CD14-positive monocyte (primary cell): ENCODE results near the gene ACTR3. TPM values are rescaled to one million over a fixed set of nuclear protein-coding genes. Genes with fewer than 3 reads are reported as not detected.

ENCODE experiments used
- DNase-seq, 3 donors: peaks; one replicate each; pipeline ENCODE4 v3.0.0-alpha.2; 2011 to 2022
- H2AFZ ChIP-seq: 2 replicates; pipeline ENCODE4 v1.6.0; 2012; ENCODE audit warnings: mild to moderate bottlenecking, low read depth, low read length, inconsistent platforms; ENCODE audit not compliant: insufficient read depth, poor library complexity, severe bottlenecking
- H3K27ac ChIP-seq, 2 donors: 1 replicate in 1 of 2; 2 replicates in 1 of 2; pipeline ENCODE4 v1.5.1; 2012 to 2013; ENCODE audit warnings: low read length in 2 of 2, control low read depth in 1 of 2, inconsistent platforms in 1 of 2, low read depth in 1 of 2, mild to moderate bottlenecking in 1 of 2
- H3K27me3 ChIP-seq, 2 donors: one replicate each; pipeline versions ENCODE4 v1.6.0 to v1.6.1; 2011 to 2013; ENCODE audit warnings: low read length in 2 of 2; ENCODE audit not compliant: control insufficient read depth in 2 of 2, insufficient read depth in 2 of 2
- H3K36me3 ChIP-seq, 2 donors: replicated peaks in 1 of 2; 1 replicate in 1 of 2; 2 replicates in 1 of 2; pipeline versions ENCODE4 v1.5.1 to v1.6.1; 2012 to 2013; ENCODE audit warnings: low read length in 2 of 2, control low read depth in 1 of 2, inconsistent platforms in 1 of 2, mild to moderate bottlenecking in 1 of 2; ENCODE audit not compliant: insufficient read depth in 2 of 2, control insufficient read depth in 1 of 2
- H3K4me1 ChIP-seq, 2 donors: 1 replicate in 1 of 2; 2 replicates in 1 of 2; pipeline versions ENCODE4 v1.5.1 to v1.6.1; 2012 to 2013; ENCODE audit warnings: low read length in 2 of 2, control low read depth in 1 of 2, inconsistent platforms in 1 of 2, mild to moderate bottlenecking in 1 of 2, moderate library complexity in 1 of 2; ENCODE audit not compliant: insufficient read depth in 2 of 2, control insufficient read depth in 1 of 2
- H3K4me2 ChIP-seq: replicated peaks from 2 replicates; pipeline ENCODE3; 2012; ENCODE audit warnings: low read length, moderate library complexity, mild to moderate bottlenecking; ENCODE audit not compliant: poor library complexity, severe bottlenecking; ENCODE audit errors: extremely low read depth
- H3K4me3 ChIP-seq, 3 experiments: fragments of 200-600 bp in 1 of 3; sonication (generic) in 1 of 3; replicated peaks in 1 of 3; 1 replicate in 2 of 3; 2 replicates in 1 of 3; pipeline ENCODE4 v1.5.1; 2011 to 2013; ENCODE audit warnings: low read length in 3 of 3, mild to moderate bottlenecking in 3 of 3, control low read depth in 2 of 3, low read depth in 2 of 3, inconsistent platforms in 1 of 3, moderate library complexity in 1 of 3
- H3K79me2 ChIP-seq: 2 replicates; pipeline ENCODE4 v1.6.0; 2012; ENCODE audit warnings: mild to moderate bottlenecking, control low read depth, inconsistent platforms, low read length, moderate library complexity; ENCODE audit not compliant: insufficient read depth
- H3K9ac ChIP-seq: 2 replicates; pipeline ENCODE4 v1.6.0; 2017; ENCODE audit warnings: low read length, mild to moderate bottlenecking; ENCODE audit not compliant: insufficient read depth, poor library complexity, severe bottlenecking
- H3K9me3 ChIP-seq, 2 donors: replicated peaks in 1 of 2; 1 replicate in 1 of 2; 2 replicates in 1 of 2; pipeline versions ENCODE4 v1.5.1 to v1.6.1; 2012 to 2013; ENCODE audit warnings: low read length in 2 of 2, control low read depth in 1 of 2; ENCODE audit not compliant: control insufficient read depth in 1 of 2, insufficient read depth in 1 of 2
- H4K20me1 ChIP-seq: 2 replicates; pipeline ENCODE4 v1.6.0; 2012; ENCODE audit warnings: mild to moderate bottlenecking, low read length, control low read depth, moderate library complexity; ENCODE audit not compliant: insufficient read depth
- H3K27ac Mint-ChIP-seq, 7 donors: one replicate each; pipeline ENCODE4 v1.8.0; 2020; ENCODE audit warnings: mild to moderate bottlenecking in 7 of 7, mixed read lengths in 7 of 7, moderate library complexity in 6 of 7, inconsistent platforms in 2 of 7
- H3K27me3 Mint-ChIP-seq, 3 donors: one replicate each; pipeline ENCODE4 v1.8.0; 2021 to 2022; ENCODE audit warnings: low read depth in 3 of 3, mild to moderate bottlenecking in 3 of 3, mixed read lengths in 3 of 3, moderate library complexity in 3 of 3, inconsistent platforms in 1 of 3
- H3K36me3 Mint-ChIP-seq, 2 donors: one replicate each; pipeline ENCODE4 v1.8.0; 2020; ENCODE audit warnings: mixed read lengths in 2 of 2, inconsistent platforms in 1 of 2, mild to moderate bottlenecking in 1 of 2
- H3K4me1 Mint-ChIP-seq: one replicate; pipeline ENCODE4 v1.8.0; 2020; ENCODE audit warnings: mild to moderate bottlenecking, mixed read lengths
- H3K4me3 Mint-ChIP-seq, 2 donors: one replicate each; pipeline ENCODE4 v1.8.0; 2020; ENCODE audit warnings: mild to moderate bottlenecking in 2 of 2, mixed read lengths in 2 of 2, moderate library complexity in 1 of 2
- H3K9me3 Mint-ChIP-seq, 7 donors: one replicate each; pipeline ENCODE4 v1.8.0; 2020 to 2022; ENCODE audit warnings: mixed read lengths in 7 of 7, mild to moderate bottlenecking in 6 of 7, moderate library complexity in 6 of 7, inconsistent platforms in 2 of 7
- CTCF ChIP-seq: fragments of 200-600 bp; IDR thresholded peaks from one replicate; pipeline ENCODE4 v1.8.0; 2022; ENCODE audit warnings: antibody characterized with exemption, mild to moderate bottlenecking
- WGBS: methylation state at CpG from one replicate; pipeline ENCODE4 v1.1.5; 2013; ENCODE audit warnings: missing lambda C conversion rate; ENCODE audit not compliant: insufficient coverage; 5-methylcytosine and 5-hydroxymethylcytosine counted together
- intact Hi-C, 2 donors: fragments of 100-400 bp; cut with micrococcal nuclease; formaldehyde crosslinking; loops; one replicate each; pipeline versions ENCODE4 v1.15.0 to v1.15.1; 2023
- polyA plus RNA-seq, 3 donors: library from polyadenylated mRNA; depleted of rRNA in 1 of 3; unstranded in 2 of 3; stranded (reverse) in 1 of 3; fragments of 300-500 nt in 2 of 3; fragments of >200 nt in 1 of 3; fragmentation: Illumina TruSeq in 2 of 3; gene quantifications; 1 replicate in 2 of 3; 2 replicates in 1 of 3; pipeline ENCODE4 v1.2.3, GENCODE V29; 2012 to 2021

ACTR3 gene
- polyA plus RNA-seq, 3 donors = 103 to 557 (median 464) TPM

GRCh38 chr2:113920996-113921395, 31.1 kb downstream of the ACTR3 start:
- Histone ChIP-seq H3K27me3 (no peaks in the 10 kb centered on the region), H3K4me3 (no peak overlapping the region), H3K9me3 (no peaks in the 10 kb centered on the region), H2AFZ (no peak overlapping the region), H3K4me1 (peaks cover 9 to 14% of the 10 kb centered on the region in 2 donors), H3K79me2 (peaks cover 100% of the 10 kb centered on the region), H3K27ac (no peak overlapping the region), H4K20me1 (peaks cover 100% of the 10 kb centered on the region), H3K9ac (no peak overlapping the region), H3K4me2 (no peak overlapping the region), H3K36me3 (peaks cover 58 to 97% of the 10 kb centered on the region in 2 donors)
- Mint-ChIP-seq H3K9me3 (no peaks in the 10 kb centered on the region), H3K27me3 (peaks cover 0 to 3% (median 0%) of the 10 kb centered on the region in 3 donors), H3K4me1 (peaks cover 16% of the 10 kb centered on the region), H3K36me3 (peaks cover 31 to 43% of the 10 kb centered on the region in 2 donors), H3K4me3 (no peak overlapping the region), H3K27ac (no peak overlapping the region)
- intact Hi-C loops = no loop called here
- TF ChIP-seq CTCF = no peak
- WGBS = 100% methylated on average over 1 of the region's 3 CpGs
- DNase-seq = no peak

GRCh38 chr2:113922335-113922734, 32.4 kb downstream of the ACTR3 start:
- TF ChIP-seq CTCF = no peak
- peaks cover 9 to 14% of the 10 kb centered on the region in 2 donors for H3K4me1 ChIP-seq
- Mint-ChIP-seq H3K36me3 (peaks cover 27 to 40% of the 10 kb centered on the region in 2 donors), H3K27me3 (no peaks in the 10 kb centered on the region), H3K4me1 (peaks cover 9% of the 10 kb centered on the region), H3K27ac (no peak overlapping the region), H3K9me3 (no peaks in the 10 kb centered on the region), H3K4me3 (no peak overlapping the region)
- H4K20me1 ChIP-seq = peaks cover 100% of the 10 kb centered on the region
- H3K27me3 ChIP-seq = no peaks in the 10 kb centered on the region
- H3K4me3 ChIP-seq = no peak overlapping the region
- 81% methylated on average over 5 of the region's 6 CpGs for WGBS
- intact Hi-C loops = no loop called here
- no peaks in the 10 kb centered on the region for H3K9me3 ChIP-seq
- peaks cover 100% of the 10 kb centered on the region for H3K79me2 ChIP-seq
- H2AFZ ChIP-seq = no peak overlapping the region
- H3K9ac ChIP-seq = no peak overlapping the region
- H3K36me3 ChIP-seq = peaks cover 58 to 96% of the 10 kb centered on the region in 2 donors
- peak overlapping the region in 1 of 2 donors; percentile 63 for H3K27ac ChIP-seq
- DNase-seq = no peak
- H3K4me2 ChIP-seq = no peak overlapping the region
